Measurements from ENCODE around the gene STRIP2.

STRIP2 gene

GRCh38 chr7:129394101-129394500 is 40.1 kb upstream of the STRIP2 start:
- TF ChIP-seq CREB1 (IDR thresholded peaks at IDR 0.05; ENCODE audit: low read depth) (no peak), EP300 (IDR thresholded peaks at IDR 0.05; ENCODE audit: borderline replicate concordance) (no peak), TCF12 (IDR thresholded peaks at IDR 0.05; ENCODE audit: low read depth) (no peak), TEAD4 (IDR thresholded peaks at IDR 0.05) (no peak), REST (IDR thresholded peaks at IDR 0.05; ENCODE audit: low read depth) (no peak), USF1 (IDR thresholded peaks at IDR 0.05) (no peak), FOXM1 (IDR thresholded peaks at IDR 0.05; ENCODE audit: borderline replicate concordance, low read depth) (no peak)

- TF ChIP-seq CEBPB (IDR thresholded peaks at IDR 0.05) = no peak
- no peak for TF ChIP-seq NFIC (IDR thresholded peaks at IDR 0.05)
Observed at GRCh38 chr7:129394982-129395914, 39.0 kb upstream of the STRIP2 start.

- TF ChIP-seq ZBTB7A (IDR thresholded peaks at IDR 0.05; ENCODE audit: low read depth) (no peak), USF1 (IDR thresholded peaks at IDR 0.05) (no peak), EGR1 (IDR thresholded peaks at IDR 0.05) (no peak)
Observed at GRCh38 chr7:129401228-129401966, 32.8 kb upstream of the STRIP2 start.

- TF ChIP-seq RAD21 (IDR thresholded peaks at IDR 0.05; ENCODE audit: low read depth) (peak; percentile 36), CREB1 (IDR thresholded peaks at IDR 0.05; ENCODE audit: low read depth) (no peak)
Observed at GRCh38 chr7:129401967-129402860, 32.0 kb upstream of the STRIP2 start.

- TF ChIP-seq FOXM1 (IDR thresholded peaks at IDR 0.05; ENCODE audit: borderline replicate concordance, low read depth) = no peak
- TF ChIP-seq TAF1 (IDR thresholded peaks at IDR 0.05; ENCODE audit: low read depth) = no peak
- no peak for TF ChIP-seq USF1 (IDR thresholded peaks at IDR 0.05)
- TF ChIP-seq YY1 (IDR thresholded peaks at IDR 0.05; ENCODE audit: low read depth) = no peak
- no peak for TF ChIP-seq REST (IDR thresholded peaks at IDR 0.05; ENCODE audit: low read depth)
- no peak for TF ChIP-seq EP300 (IDR thresholded peaks at IDR 0.05; ENCODE audit: borderline replicate concordance)
- no peak for TF ChIP-seq EGR1 (IDR thresholded peaks at IDR 0.05)
- TF ChIP-seq TCF12 (IDR thresholded peaks at IDR 0.05; ENCODE audit: low read depth) = no peak
- TF ChIP-seq TEAD4 (IDR thresholded peaks at IDR 0.05) = no peak
- TF ChIP-seq CEBPB (IDR thresholded peaks at IDR 0.05) = no peak
- no peak for TF ChIP-seq CREB1 (IDR thresholded peaks at IDR 0.05; ENCODE audit: low read depth)
- TF ChIP-seq NFIC (IDR thresholded peaks at IDR 0.05) = no peak
- no peak for TF ChIP-seq RAD21 (IDR thresholded peaks at IDR 0.05; ENCODE audit: low read depth)
- no peak for TF ChIP-seq MAX (IDR thresholded peaks at IDR 0.05)
- TF ChIP-seq ZBTB7A (IDR thresholded peaks at IDR 0.05; ENCODE audit: low read depth) = no peak
Observed at GRCh38 chr7:129405527-129405926, 28.7 kb upstream of the STRIP2 start.

Measured in Ishikawa (cell line).